ENCODE data around the gene REV3L. TPM values are rescaled to one million over a fixed set of nuclear protein-coding genes. Genes with fewer than 3 reads are reported as not detected.
A peak's percentile ranks its signal among the peaks of the same experiment; 100 is the strongest.

REV3L gene
- total and polyA plus RNA-seq, 4 donors, result 5.0 to 74.9 (median 41.2) TPM

- H3K9me3 ChIP-seq (ENCODE audit: control insufficient read depth, low read length), result no peaks in the 10 kb centered on the region
- no peak overlapping the region for H3K4me3 ChIP-seq (ENCODE audit: low read length in 2 of 2)
- 78 to 88% methylated on average over 1 of the region's 1 CpG for WGBS, 2 donors
- intact Hi-C loops (cut with DNase I), result no loop called here
- H3K36me3 ChIP-seq (ENCODE audit: control insufficient read depth in 1 of 2, insufficient read depth in 2 of 2, low read length in 1 of 2), result no peaks in the 10 kb centered on the region
- ATAC-seq (ENCODE audit: low FRiP score) (no peak), DNase-seq (no peak)
- no peak overlapping the region for H3K27ac ChIP-seq (ENCODE audit: low read depth in 1 of 2, low read length in 2 of 2)
- H3K4me1 ChIP-seq (ENCODE audit: control insufficient read depth in 1 of 2, insufficient read depth in 2 of 2, low read length in 2 of 2), result peaks cover 0 to 3% of the 10 kb centered on the region in 2 donors
- no peaks in the 10 kb centered on the region for H3K27me3 ChIP-seq (ENCODE audit: control insufficient read depth in 1 of 2, insufficient read depth in 2 of 2, low read length in 1 of 2)
These were observed 54.2 kb downstream of the REV3L start for GRCh38 chr6:111428811-111429210.

GRCh38 chr6:111427341-111428116, 55.5 kb downstream of the REV3L start:
- intact Hi-C loops (cut with DNase I), result no loop called here
- peaks cover 0 to 3% of the 10 kb centered on the region in 2 donors for H3K4me1 ChIP-seq (ENCODE audit: control insufficient read depth in 1 of 2, insufficient read depth in 2 of 2, low read length in 2 of 2)
- H3K36me3 ChIP-seq (ENCODE audit: control insufficient read depth in 1 of 2, insufficient read depth in 2 of 2, low read length in 1 of 2), result no peaks in the 10 kb centered on the region
- DNase-seq (no peak), ATAC-seq (ENCODE audit: low FRiP score) (no peak)
- H3K27me3 ChIP-seq (ENCODE audit: control insufficient read depth in 1 of 2, insufficient read depth in 2 of 2, low read length in 1 of 2), result no peaks in the 10 kb centered on the region
- no peaks in the 10 kb centered on the region for H3K9me3 ChIP-seq (ENCODE audit: control insufficient read depth, low read length)
- H3K27ac ChIP-seq (ENCODE audit: low read depth in 1 of 2, low read length in 2 of 2), result no peak overlapping the region
- 76 to 87% methylated on average over 5 of the region's 5 CpGs for WGBS, 2 donors
- no peak overlapping the region for H3K4me3 ChIP-seq (ENCODE audit: low read length in 2 of 2)

GRCh38 chr6:111423960-111424846, 58.8 kb downstream of the REV3L start:
- peaks cover 0 to 3% of the 10 kb centered on the region in 2 donors for H3K4me1 ChIP-seq (ENCODE audit: control insufficient read depth in 1 of 2, insufficient read depth in 2 of 2, low read length in 2 of 2)
- no peaks in the 10 kb centered on the region for H3K9me3 ChIP-seq (ENCODE audit: control insufficient read depth, low read length)
- WGBS, 2 donors, result 75 to 76% methylated on average over 5 of the region's 5 CpGs
- H3K27me3 ChIP-seq (ENCODE audit: control insufficient read depth in 1 of 2, insufficient read depth in 2 of 2, low read length in 1 of 2), result no peaks in the 10 kb centered on the region
- H3K36me3 ChIP-seq (ENCODE audit: control insufficient read depth in 1 of 2, insufficient read depth in 2 of 2, low read length in 1 of 2), result no peaks in the 10 kb centered on the region
- DNase-seq (peak in 1 of 2 donors; percentile 58), ATAC-seq (ENCODE audit: low FRiP score) (no peak)
- H3K4me3 ChIP-seq (ENCODE audit: low read length in 2 of 2), result no peak overlapping the region
- intact Hi-C loops (cut with DNase I), result no loop called here
- no peak overlapping the region for H3K27ac ChIP-seq (ENCODE audit: low read depth in 1 of 2, low read length in 2 of 2)

GRCh38 chr6:111423055-111423633, 59.9 kb downstream of the REV3L start:
- H3K4me3 ChIP-seq (ENCODE audit: low read length in 2 of 2), result no peak overlapping the region
- intact Hi-C loops (cut with DNase I), result no loop called here
- 68 to 96% methylated on average over 2 of the region's 2 CpGs for WGBS, 2 donors
- H3K36me3 ChIP-seq (ENCODE audit: control insufficient read depth in 1 of 2, insufficient read depth in 2 of 2, low read length in 1 of 2), result no peaks in the 10 kb centered on the region
- DNase-seq, result no peak
- no peak for ATAC-seq (ENCODE audit: low FRiP score)
- no peak overlapping the region for H3K27ac ChIP-seq (ENCODE audit: low read depth in 1 of 2, low read length in 2 of 2)
- H3K27me3 ChIP-seq (ENCODE audit: control insufficient read depth in 1 of 2, insufficient read depth in 2 of 2, low read length in 1 of 2), result no peaks in the 10 kb centered on the region
- peaks cover 2 to 3% of the 10 kb centered on the region in 2 donors for H3K4me1 ChIP-seq (ENCODE audit: control insufficient read depth in 1 of 2, insufficient read depth in 2 of 2, low read length in 2 of 2)
- H3K9me3 ChIP-seq (ENCODE audit: control insufficient read depth, low read length), result no peaks in the 10 kb centered on the region

GRCh38 chr6:111418971-111419693, 63.9 kb downstream of the REV3L start:
- 79% methylated on average over 5 of the region's 5 CpGs for WGBS, 2 donors
- no peaks in the 10 kb centered on the region for H3K9me3 ChIP-seq (ENCODE audit: control insufficient read depth, low read length)
- intact Hi-C loops (cut with DNase I), result no loop called here
- no peak overlapping the region for H3K27ac ChIP-seq (ENCODE audit: low read depth in 1 of 2, low read length in 2 of 2)
- peaks cover 3 to 5% of the 10 kb centered on the region in 2 donors for H3K4me1 ChIP-seq (ENCODE audit: control insufficient read depth in 1 of 2, insufficient read depth in 2 of 2, low read length in 2 of 2)
- DNase-seq (no peak), ATAC-seq (ENCODE audit: low FRiP score) (no peak)
- no peaks in the 10 kb centered on the region for H3K27me3 ChIP-seq (ENCODE audit: control insufficient read depth in 1 of 2, insufficient read depth in 2 of 2, low read length in 1 of 2)
- no peaks in the 10 kb centered on the region for H3K36me3 ChIP-seq (ENCODE audit: control insufficient read depth in 1 of 2, insufficient read depth in 2 of 2, low read length in 1 of 2)
- no peak overlapping the region for H3K4me3 ChIP-seq (ENCODE audit: low read length in 2 of 2)

- ATAC-seq (ENCODE audit: low FRiP score), result no peak
- H3K4me3 ChIP-seq (ENCODE audit: low read length in 2 of 2), result no peak overlapping the region
- H3K27ac ChIP-seq (ENCODE audit: low read depth in 1 of 2, low read length in 2 of 2), result no peak overlapping the region
These were observed 65.1 kb downstream of the REV3L start for GRCh38 chr6:111417946-111418345.

GRCh38 chr6:111417181-111417585, 65.8 kb downstream of the REV3L start:
- peaks cover 0 to 5% of the 10 kb centered on the region in 2 donors for H3K4me1 ChIP-seq (ENCODE audit: control insufficient read depth in 1 of 2, insufficient read depth in 2 of 2, low read length in 2 of 2)
- no peaks in the 10 kb centered on the region for H3K27me3 ChIP-seq (ENCODE audit: control insufficient read depth in 1 of 2, insufficient read depth in 2 of 2, low read length in 1 of 2)
- no peaks in the 10 kb centered on the region for H3K9me3 ChIP-seq (ENCODE audit: control insufficient read depth, low read length)
- no peak overlapping the region for H3K4me3 ChIP-seq (ENCODE audit: low read length in 2 of 2)
- 5 to 6% methylated on average over 2 of the region's 2 CpGs for WGBS, 2 donors
- DNase-seq (no peak), ATAC-seq (ENCODE audit: low FRiP score) (peak; percentile 67)
- H3K36me3 ChIP-seq (ENCODE audit: control insufficient read depth in 1 of 2, insufficient read depth in 2 of 2, low read length in 1 of 2), result no peaks in the 10 kb centered on the region
- H3K27ac ChIP-seq (ENCODE audit: low read depth in 1 of 2, low read length in 2 of 2), result no peak overlapping the region
- intact Hi-C loops (cut with DNase I), result no loop called here

More at GRCh38 chr6:111417946-111418345, 65.1 kb downstream of the REV3L start:
- H3K4me1 ChIP-seq (ENCODE audit: control insufficient read depth in 1 of 2, insufficient read depth in 2 of 2, low read length in 2 of 2), result peaks cover 0 to 5% of the 10 kb centered on the region in 2 donors
- intact Hi-C loops (cut with DNase I), result no loop called here
- no peaks in the 10 kb centered on the region for H3K36me3 ChIP-seq (ENCODE audit: control insufficient read depth in 1 of 2, insufficient read depth in 2 of 2, low read length in 1 of 2)
- no peak for DNase-seq
- no peaks in the 10 kb centered on the region for H3K27me3 ChIP-seq (ENCODE audit: control insufficient read depth in 1 of 2, insufficient read depth in 2 of 2, low read length in 1 of 2)
- no peaks in the 10 kb centered on the region for H3K9me3 ChIP-seq (ENCODE audit: control insufficient read depth, low read length)

GRCh38 chr6:111416529-111416928, 66.5 kb downstream of the REV3L start:
- intact Hi-C loops (cut with DNase I), result no loop called here
- H3K4me1 ChIP-seq (ENCODE audit: control insufficient read depth in 1 of 2, insufficient read depth in 2 of 2, low read length in 2 of 2), result peaks cover 0 to 5% of the 10 kb centered on the region in 2 donors
- H3K27me3 ChIP-seq (ENCODE audit: control insufficient read depth in 1 of 2, insufficient read depth in 2 of 2, low read length in 1 of 2), result no peaks in the 10 kb centered on the region
- no peak for DNase-seq
- ATAC-seq (ENCODE audit: low FRiP score), result no peak
- no peak overlapping the region for H3K27ac ChIP-seq (ENCODE audit: low read depth in 1 of 2, low read length in 2 of 2)
- H3K36me3 ChIP-seq (ENCODE audit: control insufficient read depth in 1 of 2, insufficient read depth in 2 of 2, low read length in 1 of 2), result no peaks in the 10 kb centered on the region
- no peaks in the 10 kb centered on the region for H3K9me3 ChIP-seq (ENCODE audit: control insufficient read depth, low read length)
- H3K4me3 ChIP-seq (ENCODE audit: low read length in 2 of 2), result no peak overlapping the region
